ENCODE results near the gene HMOX2.
A peak's percentile ranks its signal among the peaks of the same experiment; 100 is the strongest.

Gene HMOX2

GRCh38 chr16:4535627-4536108 lies 59.5 kb downstream of the HMOX2 start:
- TF ChIP-seq CTCF (IDR thresholded peaks at IDR 0.05; ENCODE audit: low read length, missing control alignments): no peak
- no peak overlapping the region for H3K4me3 ChIP-seq (replicated peaks; ENCODE audit: low read depth, low read length)
- DNase-seq (ENCODE audit: low read depth): no peak

GRCh38 chr16:4536391-4537106 lies 60.4 kb downstream of the HMOX2 start:
- no peak for TF ChIP-seq CTCF (IDR thresholded peaks at IDR 0.05; ENCODE audit: low read length, missing control alignments)
- DNase-seq (ENCODE audit: low read depth): no peak
- H3K4me3 ChIP-seq (replicated peaks; ENCODE audit: low read depth, low read length): no peak overlapping the region

- no peak for DNase-seq (ENCODE audit: low read depth)
- peak overlapping the region; percentile 65 for H3K4me3 ChIP-seq (replicated peaks; ENCODE audit: low read depth, low read length)
- no peak for TF ChIP-seq CTCF (IDR thresholded peaks at IDR 0.05; ENCODE audit: low read length, missing control alignments)
These were observed 61.5 kb downstream of the HMOX2 start for GRCh38 chr16:4537376-4538343.

GRCh38 chr16:4538350-4539235 lies 62.4 kb downstream of the HMOX2 start, which contains the start of gene CDIP1:
Gene CDIP1 (minus strand): TSS chr16:4538773. CDS start chr16:4514130, 24,643 bp downstream.
- TF ChIP-seq CTCF (IDR thresholded peaks at IDR 0.05; ENCODE audit: low read length, missing control alignments): no peak
- peak within 1 kb of the TSS; percentile 65 for H3K4me3 ChIP-seq (replicated peaks; ENCODE audit: low read depth, low read length)
- DNase-seq (ENCODE audit: low read depth): peak; percentile 97

GRCh38 chr16:4539716-4540284 lies 63.6 kb downstream of the HMOX2 start:
- no peak for DNase-seq (ENCODE audit: low read depth)
- H3K4me3 ChIP-seq (replicated peaks; ENCODE audit: low read depth, low read length): no peak overlapping the region

More at GRCh38 chr16:4539716-4540284, 63.6 kb downstream of the HMOX2 start:
- no peak for TF ChIP-seq CTCF (IDR thresholded peaks at IDR 0.05; ENCODE audit: low read length, missing control alignments)

Data from fibroblast of pulmonary artery (primary cell).